Smooth muscle cell (in vitro differentiated cells): ENCODE measurements around the gene EXOC1L. TPM values are rescaled to one million over a fixed set of nuclear protein-coding genes. Genes with fewer than 3 reads are reported as not detected.

Experiments used
- DNase-seq: peaks from one replicate; lab custom pipeline; 2025; ENCODE audit not compliant: unreplicated experiment; lab: John Stamatoyannopoulos, UW
- H2AFZ ChIP-seq: fragments of 200-600 bp; sonication (generic); 2 replicates; pipeline ENCODE4 v1.6.0; 2016; ENCODE audit warnings: antibody characterized with exemption, low read depth, mild to moderate bottlenecking
- H3F3A ChIP-seq: fragments of 200-600 bp; sonication (generic); 2 replicates; pipeline ENCODE4 v1.6.0; 2017; ENCODE audit warnings: antibody characterized with exemption, low read depth
- H3K27ac ChIP-seq: fragments of 200-600 bp; sonication (generic); 2 replicates; pipeline ENCODE4 v1.5.1; 2016; ENCODE audit warnings: low read depth, mild to moderate bottlenecking
- H3K27me3 ChIP-seq: fragments of 200-600 bp; sonication (generic); 2 replicates; pipeline ENCODE4 v1.6.1; 2016; ENCODE audit warnings: low read depth, mild to moderate bottlenecking
- H3K36me3 ChIP-seq: fragments of 200-600 bp; sonication (generic); 2 replicates; pipeline ENCODE4 v1.5.1; 2016; ENCODE audit warnings: low read depth
- H3K4me1 ChIP-seq: fragments of 200-600 bp; sonication (generic); 2 replicates; pipeline ENCODE4 v1.5.1; 2016; ENCODE audit warnings: low read depth
- H3K4me2 ChIP-seq: fragments of 200-600 bp; sonication (generic); 2 replicates; pipeline ENCODE4 v1.6.0; 2016; ENCODE audit warnings: mild to moderate bottlenecking
- H3K4me3 ChIP-seq: fragments of 200-600 bp; sonication (generic); 2 replicates; pipeline ENCODE4 v1.5.1; 2016; ENCODE audit warnings: mild to moderate bottlenecking
- H3K79me2 ChIP-seq: fragments of 200-600 bp; sonication (generic); 2 replicates; pipeline ENCODE4 v1.6.0; 2016; ENCODE audit warnings: low read depth, mild to moderate bottlenecking
- H3K9ac ChIP-seq: fragments of 200-600 bp; sonication (generic); 2 replicates; pipeline ENCODE4 v1.6.0; 2016; ENCODE audit warnings: low read depth
- H3K9me3 ChIP-seq: fragments of 200-600 bp; sonication (generic); replicated peaks from 2 replicates; pipeline ENCODE4 v1.5.1; 2016; ENCODE audit warnings: low read depth
- H4K20me1 ChIP-seq: fragments of 200-600 bp; sonication (generic); 2 replicates; pipeline ENCODE4 v1.6.0; 2016; ENCODE audit warnings: low read depth
- WGBS: methylation state at CpG from one replicate; pipeline ENCODE4 v1.1.7; 2016; ENCODE audit warnings: low lambda C conversion rate; 5-methylcytosine and 5-hydroxymethylcytosine counted together
- polyA plus RNA-seq: library from polyadenylated mRNA; unstranded; fragments of >200 nt; fragmentation: Nextera tagmentation; extraction: Ambion mirVana; gene quantifications from 2 replicates; pipeline ENCODE4 v1.2.1, GENCODE V29; 2016
- total RNA-seq: library from RNA; depleted of rRNA; stranded (reverse); fragments of >200 nt; gene quantifications from 2 replicates; pipeline ENCODE4 v1.2.3, GENCODE V29; 2014
- TF ChIP-seq, protein P1 (sequence below): fragments of 200-600 bp; sonication (generic); IDR thresholded peaks from 2 replicates; pipeline ENCODE4 v1.5.1; 2017; ENCODE audit warnings: borderline replicate concordance, mild to moderate bottlenecking, antibody characterized with exemption; ENCODE audit not compliant: insufficient read depth, poor library complexity, severe bottlenecking

The EXOC1L gene
- total and polyA plus RNA-seq, 2 experiments from 2014 or later, result not detected

DNA sequence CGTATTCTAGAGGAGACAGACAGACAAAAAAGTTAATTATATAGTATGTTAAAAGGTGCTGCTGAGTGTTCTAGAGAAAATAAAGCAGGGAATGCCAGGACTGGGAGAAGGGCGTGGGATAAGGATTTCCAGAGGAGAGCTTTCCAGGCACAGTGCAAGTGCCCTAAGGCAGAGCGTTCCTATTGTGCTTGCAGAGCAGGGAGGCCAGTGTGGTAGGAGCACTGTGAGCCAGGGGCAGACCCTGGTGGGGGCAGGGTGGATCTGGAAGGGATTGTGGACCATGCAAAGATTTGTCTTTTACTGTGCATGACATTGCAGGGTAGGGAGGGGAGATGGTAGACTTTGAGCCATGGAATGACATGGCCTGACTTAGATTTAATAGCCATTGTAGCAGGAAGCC, 59.6 kb downstream of the EXOC1L start:
- no peaks in the 10 kb centered on the region for H3K9me3 ChIP-seq
- TF ChIP-seq, protein P1, sequence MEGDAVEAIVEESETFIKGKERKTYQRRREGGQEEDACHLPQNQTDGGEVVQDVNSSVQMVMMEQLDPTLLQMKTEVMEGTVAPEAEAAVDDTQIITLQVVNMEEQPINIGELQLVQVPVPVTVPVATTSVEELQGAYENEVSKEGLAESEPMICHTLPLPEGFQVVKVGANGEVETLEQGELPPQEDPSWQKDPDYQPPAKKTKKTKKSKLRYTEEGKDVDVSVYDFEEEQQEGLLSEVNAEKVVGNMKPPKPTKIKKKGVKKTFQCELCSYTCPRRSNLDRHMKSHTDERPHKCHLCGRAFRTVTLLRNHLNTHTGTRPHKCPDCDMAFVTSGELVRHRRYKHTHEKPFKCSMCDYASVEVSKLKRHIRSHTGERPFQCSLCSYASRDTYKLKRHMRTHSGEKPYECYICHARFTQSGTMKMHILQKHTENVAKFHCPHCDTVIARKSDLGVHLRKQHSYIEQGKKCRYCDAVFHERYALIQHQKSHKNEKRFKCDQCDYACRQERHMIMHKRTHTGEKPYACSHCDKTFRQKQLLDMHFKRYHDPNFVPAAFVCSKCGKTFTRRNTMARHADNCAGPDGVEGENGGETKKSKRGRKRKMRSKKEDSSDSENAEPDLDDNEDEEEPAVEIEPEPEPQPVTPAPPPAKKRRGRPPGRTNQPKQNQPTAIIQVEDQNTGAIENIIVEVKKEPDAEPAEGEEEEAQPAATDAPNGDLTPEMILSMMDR, result no peak
- peaks cover 5% of the 10 kb centered on the region for H3K4me1 ChIP-seq
- peaks cover 13% of the 10 kb centered on the region for H3K36me3 ChIP-seq
- H3F3A ChIP-seq, result no peaks in the 10 kb centered on the region
- H3K4me2 ChIP-seq, result no peak overlapping the region
- 85% methylated on average over 3 of the region's 3 CpGs for WGBS
- no peak overlapping the region for H3K9ac ChIP-seq
- H3K27me3 ChIP-seq, result no peaks in the 10 kb centered on the region
- no peaks in the 10 kb centered on the region for H4K20me1 ChIP-seq
- DNase-seq, result no peak
- no peaks in the 10 kb centered on the region for H3K79me2 ChIP-seq
- H3K27ac ChIP-seq, result no peak overlapping the region
- H3K4me3 ChIP-seq, result no peak overlapping the region
- no peak overlapping the region for H2AFZ ChIP-seq

- 93% methylated on average over 3 of the region's 3 CpGs for WGBS
Measured at GRCh38 chr4:55880652-55881280, 61.2 kb downstream of the EXOC1L start.

DNA sequence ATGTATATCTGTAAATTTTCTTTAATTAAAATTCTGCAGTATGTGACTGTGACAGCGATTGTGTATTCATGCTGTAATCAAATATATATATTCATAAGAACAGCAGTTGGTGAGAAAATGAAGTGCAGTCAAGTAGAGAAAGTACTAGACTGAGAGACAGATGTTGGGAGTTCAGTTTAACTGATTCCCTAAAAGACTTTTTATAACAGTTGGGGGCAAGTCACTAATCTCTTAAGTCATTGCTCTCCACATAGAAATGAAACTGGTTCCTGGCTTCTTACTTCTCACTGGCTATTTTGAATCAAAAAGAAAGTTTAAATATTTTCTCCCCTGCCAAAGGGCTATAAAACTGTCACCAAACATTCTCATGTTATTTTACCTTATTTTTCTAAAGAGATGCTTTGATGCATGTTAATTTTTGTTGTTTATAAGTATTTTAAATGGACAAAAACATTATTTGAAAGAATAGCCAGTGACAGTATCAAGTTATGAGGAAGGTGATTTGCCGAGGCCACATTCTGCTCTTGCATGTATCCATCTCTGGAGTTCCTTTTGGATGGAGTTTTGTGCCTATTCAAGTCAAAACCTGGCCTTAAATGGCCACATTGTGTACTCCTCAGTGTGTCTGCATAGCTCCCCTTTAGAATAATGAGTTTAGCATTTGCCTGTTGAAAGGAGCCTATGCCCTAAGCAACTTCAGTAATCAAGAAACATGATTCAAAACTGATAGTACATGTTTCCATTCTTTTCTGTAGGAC, 64.7 kb downstream of the EXOC1L start:
- no peaks in the 10 kb centered on the region for H3K27me3 ChIP-seq
- H3F3A ChIP-seq, result no peaks in the 10 kb centered on the region
- peaks cover 7% of the 10 kb centered on the region for H3K4me1 ChIP-seq
- H3K4me2 ChIP-seq, result no peak overlapping the region
- no peak overlapping the region for H3K27ac ChIP-seq
- H3K79me2 ChIP-seq, result no peaks in the 10 kb centered on the region
- H3K4me3 ChIP-seq, result no peak overlapping the region
- DNase-seq, result no peak
- WGBS, result 93% methylated on average over 2 of the region's 2 CpGs
- H4K20me1 ChIP-seq, result no peaks in the 10 kb centered on the region
- no peak overlapping the region for H2AFZ ChIP-seq
- no peak overlapping the region for H3K9ac ChIP-seq
- H3K9me3 ChIP-seq, result no peaks in the 10 kb centered on the region
- H3K36me3 ChIP-seq, result no peaks in the 10 kb centered on the region
- TF ChIP-seq, protein P1, result no peak

More at GRCh38 chr4:55880652-55881280, 61.2 kb downstream of the EXOC1L start:
- Histone ChIP-seq H3K9ac (no peak overlapping the region), H3K36me3 (peaks cover 9% of the 10 kb centered on the region), H3K4me3 (no peak overlapping the region), H3K4me2 (no peak overlapping the region), H2AFZ (no peak overlapping the region), H3K79me2 (no peaks in the 10 kb centered on the region), H3K27me3 (no peaks in the 10 kb centered on the region), H3F3A (no peaks in the 10 kb centered on the region), H4K20me1 (no peaks in the 10 kb centered on the region), H3K4me1 (peaks cover 7% of the 10 kb centered on the region), H3K27ac (no peak overlapping the region), H3K9me3 (no peaks in the 10 kb centered on the region)
- TF ChIP-seq, protein P1, result no peak
- no peak for DNase-seq

DNA sequence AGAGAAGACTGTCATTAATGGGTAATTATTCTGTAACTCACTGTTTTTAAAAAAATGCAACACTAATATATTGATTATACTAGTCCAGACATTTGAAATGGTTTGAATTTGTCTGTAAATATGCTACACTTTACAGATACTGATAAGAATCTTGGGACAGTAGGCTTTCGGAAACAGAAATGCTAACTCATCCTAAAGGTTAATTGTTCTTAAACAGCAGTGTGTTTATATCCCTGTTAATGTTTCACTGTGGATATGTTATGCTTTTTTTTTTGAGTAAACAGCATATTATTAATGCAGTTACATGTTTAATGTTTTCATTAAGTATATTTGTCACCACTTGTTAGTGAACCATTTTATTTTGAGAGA, 65.2 kb downstream of the EXOC1L start:
- TF ChIP-seq, protein P1, result no peak
- Histone ChIP-seq H3K79me2 (no peaks in the 10 kb centered on the region), H3K4me2 (no peak overlapping the region), H4K20me1 (no peaks in the 10 kb centered on the region), H3K27ac (no peak overlapping the region), H2AFZ (no peak overlapping the region), H3K4me3 (no peak overlapping the region), H3K4me1 (peaks cover 7% of the 10 kb centered on the region), H3K9me3 (no peaks in the 10 kb centered on the region), H3K9ac (no peak overlapping the region), H3K36me3 (no peaks in the 10 kb centered on the region), H3K27me3 (no peaks in the 10 kb centered on the region), H3F3A (no peaks in the 10 kb centered on the region)
- WGBS, result 74% methylated on average over 1 of the region's 1 CpG
- DNase-seq, result no peak
